ENCODE results near the gene DMRT1. TPM values are rescaled to one million over a fixed set of nuclear protein-coding genes. Genes with fewer than 3 reads are reported as not detected.

Gene DMRT1
- total RNA-seq, result not detected in 2 replicates

DNA sequence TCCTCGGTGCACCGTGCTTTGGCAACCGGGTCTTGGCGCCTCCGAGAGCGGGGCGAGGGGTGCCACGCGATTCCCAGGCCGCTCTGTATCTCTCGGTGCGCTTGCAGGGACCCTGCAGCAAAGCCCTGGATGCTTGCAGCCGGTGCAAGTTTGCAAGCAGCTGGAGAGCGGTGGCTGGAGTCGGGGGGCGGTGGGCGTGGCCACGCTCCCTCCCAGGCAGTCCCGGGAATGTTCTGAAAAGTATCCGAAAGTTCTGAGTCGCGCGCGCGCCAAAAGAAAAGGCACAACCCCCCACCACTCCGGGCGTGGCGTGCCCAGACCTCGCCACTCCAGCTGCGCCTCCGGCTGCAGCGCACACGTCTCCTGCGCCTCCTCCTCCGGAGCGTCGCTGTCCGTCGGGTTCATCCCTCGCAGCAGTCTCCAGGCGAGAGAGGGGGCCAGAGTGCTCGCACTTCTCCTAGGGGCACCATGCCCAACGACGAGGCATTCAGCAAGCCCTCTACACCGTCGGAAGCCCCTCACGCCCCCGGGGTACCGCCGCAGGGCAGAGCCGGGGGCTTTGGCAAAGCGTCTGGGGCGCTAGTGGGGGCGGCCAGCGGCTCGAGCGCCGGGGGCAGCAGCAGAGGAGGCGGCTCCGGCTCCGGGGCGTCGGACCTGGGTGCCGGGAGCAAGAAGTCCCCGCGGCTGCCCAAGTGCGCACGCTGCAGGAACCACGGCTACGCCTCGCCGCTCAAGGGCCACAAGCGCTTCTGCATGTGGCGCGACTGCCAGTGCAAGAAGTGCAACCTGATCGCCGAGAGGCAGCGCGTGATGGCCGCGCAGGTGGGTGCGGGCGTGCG lies at the start of gene DMRT1:
Gene DMRT1, plus strand, starts transcription at position 327 of the 839 bp plus-strand sequence. Its CDS starts 142 bp downstream, at position 469.

DNA sequence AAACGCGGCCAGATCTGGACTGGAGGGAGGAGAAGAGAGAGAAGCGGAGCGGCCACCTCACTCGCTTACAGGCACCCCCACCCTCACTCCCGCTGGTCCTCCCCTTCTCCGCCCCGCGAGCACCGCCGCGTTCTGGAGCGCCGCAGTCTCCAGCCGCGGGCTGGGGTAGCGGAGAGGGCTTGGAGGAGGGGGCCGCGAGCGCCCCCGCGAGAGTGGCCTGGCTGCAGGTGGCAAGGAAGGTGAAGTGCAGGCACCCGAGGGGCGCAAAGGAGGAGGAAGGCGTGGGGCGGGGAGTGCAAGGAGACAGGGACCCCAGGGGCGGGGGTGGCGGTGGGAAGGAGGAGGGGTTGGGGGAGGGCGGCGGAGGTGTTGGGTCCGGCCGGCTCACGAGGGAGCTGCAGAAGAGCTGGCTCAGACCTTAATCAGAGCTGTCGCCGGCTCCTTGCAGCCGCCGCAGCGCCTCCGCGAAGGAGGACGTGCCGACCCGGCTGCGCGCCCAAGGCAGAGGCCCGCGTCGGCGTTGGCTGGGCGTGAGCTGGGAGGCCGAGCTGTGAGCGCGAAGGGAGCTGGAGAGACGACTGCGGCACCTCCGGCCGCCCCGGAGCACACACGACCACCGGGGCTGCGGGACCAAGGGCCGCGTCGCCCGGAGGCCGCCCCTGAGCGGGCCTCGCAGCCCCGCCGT lies 134.9 kb downstream of the DMRT1 start, which contains the start of gene DMRT3:
Gene DMRT3, plus strand, starts transcription at position 398 of the 685 bp plus-strand sequence. CDS start 347 bp downstream, outside the sequence.

Other genes starting within 250 kb of the DMRT1 start
- not detected in 2 replicates for gene DMRT3, start 135.0 kb downstream of the DMRT1 start, total RNA-seq
- 0.24 and 1.1 TPM in 2 replicates for gene DMRT2, start 208.7 kb downstream of the DMRT1 start, total RNA-seq